Measurements from ENCODE around the gene MAD1L1. TPM values are rescaled to one million over a fixed set of nuclear protein-coding genes. Genes with fewer than 3 reads are reported as not detected.
"Not testable (repeated sequence)": the region's sequence is repeated elsewhere in the genome, so short reads cannot be mapped to it uniquely, and the experiment has no call there.

The MAD1L1 gene
- total and polyA plus RNA-seq, 2 of the 13 experiments (the other 11 are each of a cell fraction or from before 2014, with no cell fraction given), result 17.4 to 64.7 TPM

GRCh38 chr7:2059964-2060700 lies 172.6 kb downstream of the MAD1L1 start:
- ATAC-seq, result no peak
- no TSS peak for BruUV-seq (replicated peaks)
- Histone ChIP-seq H3K36me3 (replicated peaks in 1 of 2; ENCODE audit: control insufficient read depth in 1 of 2, insufficient read depth in 2 of 2, low read length in 2 of 2) (peaks cover 4 to 25% of the 10 kb centered on the region in 2 experiments; a peak in 3 of 5 replicates), H2AFZ (ENCODE audit: low read length) (no peak overlapping the region), H3K4me2 (ENCODE audit: low read depth, low read length) (no peak overlapping the region), H3K27ac (ENCODE audit: extremely low read length, insufficient read depth, low read length) (no peak overlapping the region), H4K20me1 (ENCODE audit: insufficient read depth, low read length) (no peaks in the 10 kb centered on the region), H3K9me3 (ENCODE audit: low read length) (peaks cover 11% of the 10 kb centered on the region), H3K4me3 (replicated peaks in 1 of 3; ENCODE audit: insufficient read depth in 1 of 3, low read depth in 2 of 3, low read length in 3 of 3) (no peak overlapping the region), H3K79me2 (ENCODE audit: insufficient read depth, low read length) (no peaks in the 10 kb centered on the region), H3K9ac (ENCODE audit: insufficient read depth, low read depth, low read length) (no peak overlapping the region), H3K27me3 (ENCODE audit: control insufficient read depth in 1 of 2, insufficient read depth in 2 of 2, low read length in 2 of 2) (no peaks in the 10 kb centered on the region), H3K4me1 (ENCODE audit: insufficient read depth, low read length) (no peaks in the 10 kb centered on the region)
- no peak for FAIRE-seq
- in situ Hi-C loops (cut with HindIII; ENCODE audit: extremely low pct_ligation_motif_present, low pct_unique_long_range_greater_than_20kb) (no loop called here), intact Hi-C loops (cut with micrococcal nuclease; ENCODE audit: unreplicated experiment) (no loop called here)
- ChIA-PET CTCF (ENCODE audit: low intra/inter-chr PET ratio, low total read pairs) (no interaction called here), POLR2A (no interaction called here)
- TF ChIP-seq MAFK (conservative IDR thresholded peaks at IDR 0.05 in 1 of 2, IDR thresholded peaks at IDR 0.05 in 1 of 2; ENCODE audit: low read length in 2 of 2) (peak; percentile 14 to 25; a peak in 2 of 4 replicates), ZNF317 (CRISPR knock-in tag; IDR thresholded peaks at IDR 0.05) (no peak), ZNF280D (CRISPR knock-in tag; IDR thresholded peaks at IDR 0.05) (peak; percentile 72), TCF7L2 (IDR thresholded peaks at IDR 0.05; ENCODE audit: low read depth, low read length) (no peak), ZBTB38 (CRISPR knock-in tag; IDR thresholded peaks at IDR 0.05) (peak; percentile 77; the same call in 1 of the 2 replicates), SMAD9 (CRISPR knock-in tag; IDR thresholded peaks at IDR 0.05) (no peak), MAFF (IDR thresholded peaks at IDR 0.05; ENCODE audit: low read depth, low read length) (peak; percentile 38; the same call in 1 of the 2 replicates)
- TF ChIP-seq, protein P1, sequence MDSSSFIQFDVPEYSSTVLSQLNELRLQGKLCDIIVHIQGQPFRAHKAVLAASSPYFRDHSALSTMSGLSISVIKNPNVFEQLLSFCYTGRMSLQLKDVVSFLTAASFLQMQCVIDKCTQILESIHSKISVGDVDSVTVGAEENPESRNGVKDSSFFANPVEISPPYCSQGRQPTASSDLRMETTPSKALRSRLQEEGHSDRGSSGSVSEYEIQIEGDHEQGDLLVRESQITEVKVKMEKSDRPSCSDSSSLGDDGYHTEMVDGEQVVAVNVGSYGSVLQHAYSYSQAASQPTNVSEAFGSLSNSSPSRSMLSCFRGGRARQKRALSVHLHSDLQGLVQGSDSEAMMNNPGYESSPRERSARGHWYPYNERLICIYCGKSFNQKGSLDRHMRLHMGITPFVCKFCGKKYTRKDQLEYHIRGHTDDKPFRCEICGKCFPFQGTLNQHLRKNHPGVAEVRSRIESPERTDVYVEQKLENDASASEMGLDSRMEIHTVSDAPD (CRISPR knock-in tag; IDR thresholded peaks at IDR 0.05), result peak; percentile 45; the same call in 1 of the 2 replicates
- no peak for DNase-seq (ENCODE audit: low spot score)
- WGBS (ENCODE audit: low lambda C conversion rate), result 96% methylated on average over 66 of the region's 66 CpGs

GRCh38 chr7:2058246-2058645 lies 174.5 kb downstream of the MAD1L1 start:
- FAIRE-seq; DNase-seq (ENCODE audit: low spot score); H3K27ac ChIP-seq (ENCODE audit: extremely low read length, insufficient read depth, low read length); BruUV-seq (replicated peaks); ATAC-seq; H2AFZ ChIP-seq (ENCODE audit: low read length); H3K9ac ChIP-seq (ENCODE audit: insufficient read depth, low read depth, low read length); H4K20me1 ChIP-seq (ENCODE audit: insufficient read depth, low read length); in situ Hi-C loops (cut with HindIII; ENCODE audit: extremely low pct_ligation_motif_present, low pct_unique_long_range_greater_than_20kb); H3K27me3 ChIP-seq (ENCODE audit: control insufficient read depth in 1 of 2, insufficient read depth in 2 of 2, low read length in 2 of 2); H3K79me2 ChIP-seq (ENCODE audit: insufficient read depth, low read length); H3K4me2 ChIP-seq (ENCODE audit: low read depth, low read length); intact Hi-C loops (cut with micrococcal nuclease; ENCODE audit: unreplicated experiment); CTCF ChIA-PET (ENCODE audit: low intra/inter-chr PET ratio, low total read pairs); POLR2A ChIA-PET; H3K4me3 ChIP-seq (replicated peaks in 1 of 3; ENCODE audit: insufficient read depth in 1 of 3, low read depth in 2 of 3, low read length in 3 of 3); H3K4me1 ChIP-seq (ENCODE audit: insufficient read depth, low read length): not testable (repeated sequence)
- over 99% methylated on average over 3 of the region's 13 CpGs for WGBS (ENCODE audit: low lambda C conversion rate)
- peaks cover under 1 to 16% of the 10 kb centered on the region in 2 experiments; a peak in 3 of 5 replicates for H3K36me3 ChIP-seq (replicated peaks in 1 of 2; ENCODE audit: control insufficient read depth in 1 of 2, insufficient read depth in 2 of 2, low read length in 2 of 2)
- H3K9me3 ChIP-seq (ENCODE audit: low read length), result peaks cover 11% of the 10 kb centered on the region

All from HepG2 (cell line).